Hindlimb muscle (tissue), 1 donor: ENCODE measurements around the gene THADA. TPM values are rescaled to one million over a fixed set of nuclear protein-coding genes. Genes with fewer than 3 reads are reported as not detected.
"Not testable (repeated sequence)": the region's sequence is repeated elsewhere in the genome, so short reads cannot be mapped to it uniquely, and the experiment has no call there.

Experiments
- DNase-seq: peaks from one replicate; pipeline ENCODE4 v3.0.0-alpha.2; 2013
- polyA plus RNA-seq: library from polyadenylated mRNA; unstranded; fragments of 120-200 nt; gene quantifications from one replicate; pipeline ENCODE4 v1.2.1, GENCODE V29; 2013; ENCODE audit not compliant: insufficient read length

Gene THADA
- polyA plus RNA-seq, 1 donor: 22.3 TPM

DNA sequence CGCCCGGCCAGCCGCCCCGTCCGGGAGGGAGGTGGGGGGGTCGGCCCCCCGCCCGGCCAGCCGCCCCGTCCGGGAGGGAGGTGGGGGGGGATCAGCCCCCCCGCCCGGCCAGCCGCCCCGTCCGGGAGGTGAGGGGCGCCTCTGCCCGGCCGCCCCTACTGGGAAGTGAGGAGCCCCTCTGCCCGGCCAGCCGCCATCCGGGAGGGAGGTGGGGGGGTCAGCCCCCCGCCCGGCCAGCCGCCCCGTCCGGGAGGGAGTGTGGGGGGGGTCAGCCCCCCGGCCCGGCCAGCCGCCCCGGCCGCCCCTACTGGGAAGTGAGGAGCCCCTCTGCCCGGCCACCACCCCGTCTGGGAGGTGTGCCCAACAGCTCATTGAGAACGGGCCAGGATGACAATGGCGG, 298.1 kb downstream of the THADA start:
- not testable (repeated sequence) for DNase-seq

DNA sequence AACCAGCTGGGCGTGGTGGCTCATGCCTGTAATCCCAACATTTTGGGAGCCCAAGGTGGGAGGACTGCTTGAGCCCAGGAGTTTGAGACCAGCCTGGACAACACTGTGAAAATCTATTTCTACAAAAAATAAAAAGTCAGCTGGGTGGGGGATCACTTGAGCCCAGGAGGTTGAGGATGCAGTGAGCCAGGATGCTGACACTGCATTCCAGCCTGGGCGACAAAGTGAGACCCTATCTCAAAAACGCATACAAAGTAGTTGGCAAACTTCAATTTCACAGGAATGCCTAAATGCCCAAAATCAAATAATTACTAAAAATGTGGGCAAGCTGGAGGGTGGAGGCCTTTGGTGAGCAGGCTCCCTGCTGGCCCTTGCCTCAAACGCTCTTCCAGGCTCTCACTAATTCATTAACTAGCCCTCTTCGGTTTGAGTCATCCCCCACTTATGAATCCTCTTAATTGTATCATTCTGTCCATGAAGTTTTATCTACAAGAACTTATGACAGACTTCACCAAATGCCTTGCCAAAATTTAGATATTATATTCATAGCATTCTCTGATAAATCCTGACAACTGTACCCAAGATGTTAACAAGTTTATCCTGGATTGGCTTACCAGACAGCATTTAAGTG, 300.8 kb downstream of the THADA start:
- DNase-seq: no peak

DNA sequence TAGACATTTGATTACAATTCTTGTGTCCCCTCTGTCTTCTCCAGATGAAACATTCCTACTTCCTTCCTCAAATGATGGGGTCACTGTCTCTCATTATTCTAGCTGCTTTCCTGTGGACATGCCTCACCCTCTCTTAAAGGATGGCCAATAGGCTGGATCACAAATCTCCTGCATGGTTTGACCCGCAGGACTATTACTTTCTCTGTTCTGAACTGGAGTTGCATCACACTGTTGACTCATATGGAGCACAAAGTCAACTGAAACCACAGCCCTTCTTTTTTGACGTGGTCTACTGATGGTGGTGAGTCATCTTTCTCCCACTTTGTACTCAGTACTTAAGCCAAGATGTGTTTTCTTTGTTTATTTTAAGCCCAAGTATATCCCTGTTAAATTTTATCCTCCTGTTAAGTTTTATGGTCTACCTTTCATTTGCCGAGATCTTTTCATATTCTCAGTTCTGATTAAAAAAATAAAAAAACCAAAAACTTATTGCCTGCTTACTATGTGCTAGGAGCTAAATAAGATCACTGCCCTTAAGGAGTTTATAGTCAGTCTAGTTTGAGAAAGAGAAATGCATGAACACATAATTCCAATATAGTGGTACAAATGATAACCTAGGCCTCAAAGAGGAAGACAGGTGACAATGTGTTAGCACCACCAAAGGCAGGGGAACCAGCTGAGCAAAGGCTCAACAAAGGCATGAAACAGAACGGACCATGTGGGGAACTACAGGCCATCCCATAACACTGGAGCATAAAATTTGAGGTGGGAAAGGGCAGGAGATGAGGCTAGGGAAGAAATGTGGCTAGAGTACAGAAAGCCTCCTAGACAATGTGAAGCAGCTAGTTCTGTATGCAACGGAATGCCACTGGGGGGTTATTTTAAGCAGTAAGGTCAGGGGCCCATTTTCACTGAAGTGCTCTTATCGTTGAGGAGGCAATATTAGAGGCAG, 301.8 kb downstream of the THADA start:
- no peak for DNase-seq

DNA sequence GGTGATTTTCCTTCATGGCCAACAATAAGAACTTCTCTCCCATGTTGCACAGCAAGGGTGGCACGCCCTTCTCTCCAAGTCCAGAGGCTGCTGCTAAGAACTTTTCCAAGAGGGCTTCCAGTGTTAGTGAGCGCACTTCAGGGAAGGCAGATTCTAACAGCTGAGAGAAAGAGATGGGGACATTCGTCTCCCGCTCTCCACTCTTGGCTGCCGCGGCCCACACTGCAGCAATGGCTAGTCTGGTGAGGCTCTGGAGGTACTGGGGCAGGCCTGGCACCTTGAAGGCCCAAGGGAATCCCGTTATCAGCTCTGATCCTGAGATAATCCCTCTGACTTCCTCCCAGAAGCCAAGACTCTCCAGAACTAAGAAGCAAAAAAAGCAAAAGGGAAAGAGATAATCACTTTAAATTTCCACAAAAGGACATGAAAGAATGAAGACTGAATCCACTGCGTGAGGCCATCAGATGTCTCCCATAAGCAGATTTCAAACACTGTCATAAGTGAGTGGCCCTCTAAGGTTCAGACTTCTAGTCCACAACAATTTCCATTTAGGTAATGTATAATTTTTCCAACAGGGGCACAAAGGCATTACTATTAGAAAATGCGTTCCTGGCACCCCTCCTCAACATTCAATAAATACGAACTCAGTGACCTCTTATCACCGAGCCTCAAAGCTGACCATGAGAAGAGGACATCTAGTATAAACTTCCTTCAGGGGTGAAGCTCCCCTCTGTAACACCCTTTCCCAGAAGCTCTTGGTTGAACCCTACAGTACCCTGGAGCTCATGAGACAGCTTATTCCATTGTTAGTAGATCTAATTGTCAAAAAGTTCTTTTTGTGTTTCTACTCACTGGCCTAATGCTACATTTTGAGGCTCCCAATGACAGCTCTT, 302.7 kb downstream of the THADA start:
- DNase-seq: no peak

DNA sequence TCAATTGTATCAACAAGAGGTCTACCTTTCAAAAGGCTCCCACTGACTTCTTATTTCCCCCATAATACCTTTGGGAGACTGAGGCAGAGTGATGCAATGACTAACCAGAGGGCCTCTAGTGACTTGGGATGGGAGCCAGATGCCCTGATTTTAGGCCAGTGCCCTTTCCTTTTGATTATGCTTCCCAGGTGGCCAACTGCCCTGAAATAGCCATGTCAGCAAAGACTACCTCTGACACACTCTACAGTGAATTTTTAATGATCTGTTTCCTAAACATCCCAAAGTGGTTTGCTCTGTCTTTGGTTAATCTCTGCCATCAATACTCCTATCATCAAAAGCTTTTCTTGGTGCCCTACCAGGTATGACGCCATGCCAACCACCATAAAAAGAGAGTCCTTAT, 303.5 kb downstream of the THADA start:
- no peak for DNase-seq

DNA sequence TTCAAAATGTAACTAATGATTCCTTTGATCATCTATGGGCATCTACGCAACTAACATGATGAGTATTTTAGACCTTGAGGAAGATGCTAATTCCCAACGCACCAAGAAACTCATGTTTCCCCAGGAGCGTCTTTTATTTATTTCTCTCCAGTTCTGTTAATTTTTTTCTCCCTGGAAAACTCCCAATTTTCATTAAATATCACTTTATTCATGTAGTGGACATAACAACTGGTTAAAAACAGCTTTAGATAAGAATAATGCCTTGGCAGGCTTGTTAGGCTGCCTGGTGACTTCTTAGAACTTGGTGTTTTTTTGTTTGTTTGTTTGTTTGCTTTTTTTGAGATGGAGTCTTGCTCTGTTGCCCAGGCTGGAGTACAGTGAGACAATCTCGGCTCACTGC, 306.5 kb downstream of the THADA start:
- no peak for DNase-seq

DNA sequence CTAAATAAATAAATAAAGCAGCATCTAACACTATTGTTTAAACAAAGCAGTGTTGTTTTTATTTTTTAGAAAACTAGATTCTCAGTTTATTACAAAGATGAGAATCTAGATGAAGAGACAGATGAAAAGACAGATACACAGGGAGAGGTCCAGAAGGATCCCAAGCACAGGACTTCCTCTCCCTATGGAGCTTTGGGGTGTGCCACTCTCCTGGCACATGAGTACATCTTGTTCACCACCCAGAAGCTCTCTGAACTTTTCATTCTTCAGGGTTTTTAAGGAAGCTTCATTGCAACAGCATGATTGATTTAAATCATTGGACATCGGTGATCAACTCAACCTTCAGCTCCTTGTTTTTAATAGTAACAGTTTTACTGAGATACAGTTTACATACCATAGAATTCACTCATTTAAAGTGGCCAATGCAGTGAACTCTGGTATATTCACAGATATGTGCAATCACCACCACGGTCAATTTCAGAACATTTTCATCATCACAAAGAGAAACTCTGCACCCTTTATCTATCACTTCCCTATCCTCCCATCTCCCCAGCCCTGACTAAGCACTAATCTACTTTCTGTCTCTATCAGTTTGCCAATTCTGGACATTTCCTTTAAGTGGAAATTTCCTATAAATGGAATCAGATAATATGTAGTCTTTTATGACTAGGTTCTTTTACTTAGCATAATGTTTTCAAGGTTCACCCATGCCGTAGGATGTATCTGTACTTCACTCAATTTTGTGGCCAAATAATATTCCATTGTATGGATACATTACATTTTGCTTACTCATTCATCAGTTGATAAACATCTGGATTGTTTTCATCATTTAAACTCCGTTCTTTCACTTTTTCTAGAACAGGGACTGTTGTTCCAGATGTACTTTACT, 307.2 kb downstream of the THADA start:
- no peak for DNase-seq

DNA sequence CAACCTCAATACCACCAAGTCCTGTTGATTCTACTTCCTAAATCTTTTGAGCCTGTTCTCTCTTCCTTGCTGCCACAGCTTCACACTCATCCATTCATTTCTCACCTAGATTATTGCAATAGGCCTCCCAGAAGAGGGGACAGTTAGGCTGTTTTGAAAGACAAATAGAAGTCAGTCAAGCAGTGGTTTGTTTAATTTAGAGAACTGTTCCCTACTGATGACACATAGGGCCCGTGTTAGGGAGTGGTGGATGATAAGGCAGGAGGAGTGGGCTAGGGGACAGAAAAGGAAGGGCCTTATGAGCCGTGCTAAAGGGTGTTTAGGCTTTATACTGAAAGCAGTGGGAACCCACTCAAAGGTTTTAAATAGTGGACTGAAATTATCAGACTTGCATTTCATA, 309.9 kb downstream of the THADA start:
- no peak for DNase-seq

DNA sequence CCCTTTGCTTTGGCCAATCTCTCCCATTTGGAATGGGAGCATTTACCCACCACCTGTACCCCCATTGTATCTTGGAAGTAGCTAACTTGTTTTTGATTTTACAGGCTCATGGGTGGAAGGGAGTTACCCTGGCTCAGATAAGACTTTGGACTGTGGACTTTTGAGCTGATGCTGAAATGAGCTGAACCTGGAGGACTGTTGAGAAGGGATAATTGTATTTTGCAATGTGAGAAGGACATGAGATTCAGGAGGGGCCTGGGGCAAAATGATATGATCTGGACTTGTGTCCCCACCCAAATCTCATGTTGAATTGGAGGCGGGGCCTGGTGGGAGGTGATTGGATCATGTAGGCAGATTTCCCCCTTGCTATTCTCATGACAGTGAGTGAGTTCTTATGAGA, 310.9 kb downstream of the THADA start:
- DNase-seq: no peak

DNA sequence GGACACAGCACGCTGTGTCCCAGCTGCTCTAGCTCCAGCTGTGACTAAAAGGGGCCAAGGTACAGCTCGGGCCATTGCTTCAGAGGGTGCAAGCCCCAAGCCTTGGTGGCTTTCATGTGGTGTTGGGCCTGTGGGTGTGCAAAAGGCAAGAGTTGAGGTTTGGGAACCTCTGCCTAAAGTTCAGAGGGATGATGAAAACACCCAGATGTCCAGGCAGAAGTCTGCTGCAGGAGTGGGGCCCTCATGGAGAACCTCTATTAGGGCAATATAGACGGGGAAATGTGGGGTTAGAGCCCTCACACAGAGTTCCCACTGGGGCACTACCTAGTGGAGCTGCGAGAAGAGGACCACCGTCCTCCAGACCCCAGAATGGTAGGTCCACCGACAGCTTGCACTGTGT, 311.5 kb downstream of the THADA start:
- not testable (repeated sequence) for DNase-seq

DNA sequence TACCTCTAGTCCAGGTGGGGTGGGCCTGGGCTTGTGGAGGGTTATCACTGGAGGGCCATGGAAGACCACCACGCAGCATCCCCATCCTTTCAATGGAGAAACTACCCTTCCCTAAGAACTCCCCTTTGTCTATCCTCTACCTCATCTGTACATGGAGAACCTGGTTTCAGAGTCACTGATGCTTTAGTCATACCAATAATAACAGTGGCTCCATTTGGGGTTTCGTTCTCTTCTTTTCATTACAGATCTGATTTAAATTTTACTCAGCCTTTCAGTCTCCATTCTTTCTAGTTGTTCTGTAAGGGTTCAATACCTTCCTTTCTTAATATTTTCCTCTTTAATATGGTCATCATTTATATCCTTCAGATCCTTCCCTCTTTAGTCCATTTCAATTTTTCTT, 314.8 kb downstream of the THADA start:
- no peak for DNase-seq

DNA sequence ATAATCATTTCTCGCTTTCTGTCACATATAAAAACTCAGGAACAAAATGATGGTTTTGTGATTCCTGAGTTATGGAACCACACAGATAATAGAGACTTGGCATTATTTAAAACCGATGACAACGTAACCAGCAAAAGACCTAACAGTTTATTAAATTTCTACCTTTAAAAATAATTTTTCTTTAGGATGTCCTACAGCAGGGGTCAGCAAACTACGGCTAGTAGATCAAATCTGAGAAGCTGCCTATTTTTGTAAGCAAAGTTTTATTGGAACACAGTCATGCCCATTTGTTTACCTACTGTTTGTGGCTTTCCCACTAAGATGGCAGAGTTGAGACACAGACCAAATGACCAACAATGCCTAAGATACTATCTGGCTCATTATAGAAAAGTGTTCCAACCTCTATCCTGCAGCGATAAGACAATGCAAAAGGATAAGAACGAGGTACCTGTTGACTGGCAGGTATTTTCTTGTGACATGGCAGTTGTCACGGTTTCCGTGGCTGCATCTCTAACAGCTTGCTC, 316.5 kb downstream of the THADA start:
- no peak for DNase-seq

DNA sequence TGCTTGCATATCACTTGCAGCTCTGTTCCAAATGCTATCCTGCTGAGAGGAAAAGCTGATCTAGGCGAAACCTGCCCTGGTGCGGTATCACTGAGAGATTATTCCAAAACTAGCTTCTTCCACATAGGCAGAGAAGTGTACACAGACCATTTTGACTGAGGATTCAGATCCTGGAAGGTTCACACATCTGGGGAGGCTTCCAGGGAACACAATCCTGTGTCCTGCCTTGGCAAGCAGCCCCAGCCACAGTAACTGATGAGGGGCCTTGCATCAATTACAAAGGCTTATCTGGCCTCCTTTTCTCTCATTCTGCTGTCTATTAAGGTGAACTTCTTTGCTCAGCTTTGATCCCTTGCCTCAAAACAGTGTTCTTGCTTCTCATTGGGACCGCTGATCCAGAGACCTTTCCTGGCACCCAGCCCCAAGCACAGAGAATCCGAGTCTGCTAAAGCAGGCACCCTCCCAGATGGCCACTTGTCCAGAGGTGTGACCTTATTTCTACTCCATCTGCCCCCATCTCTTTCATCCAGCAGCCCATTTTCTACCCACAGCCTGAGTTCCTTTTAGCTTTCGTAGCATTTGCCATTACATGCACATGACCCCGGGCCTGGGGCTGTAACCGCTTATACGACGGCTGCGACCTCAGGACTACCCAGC, 317.1 kb downstream of the THADA start:
- no peak for DNase-seq

DNA sequence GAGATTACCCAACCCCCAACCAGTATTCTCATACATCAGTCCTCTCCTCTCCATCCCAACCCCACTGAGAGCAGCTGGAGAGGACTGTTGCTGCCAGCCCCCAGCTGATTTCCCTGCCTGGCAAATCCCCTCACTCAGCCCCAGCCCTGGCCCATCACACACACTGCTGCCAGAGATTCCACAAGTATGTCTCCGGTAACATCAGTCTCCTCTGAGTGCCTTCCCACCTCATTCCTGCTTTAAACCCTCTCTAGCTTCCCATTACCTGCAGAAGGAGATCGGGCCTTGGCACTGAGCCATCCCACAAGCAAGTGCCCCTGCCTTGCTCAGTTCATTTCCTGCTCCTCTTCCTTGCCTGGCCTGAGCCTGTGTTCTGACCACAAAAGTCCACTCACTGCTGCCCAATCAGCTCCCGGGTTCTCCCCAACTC, 318.9 kb downstream of the THADA start:
- DNase-seq: no peak

DNA sequence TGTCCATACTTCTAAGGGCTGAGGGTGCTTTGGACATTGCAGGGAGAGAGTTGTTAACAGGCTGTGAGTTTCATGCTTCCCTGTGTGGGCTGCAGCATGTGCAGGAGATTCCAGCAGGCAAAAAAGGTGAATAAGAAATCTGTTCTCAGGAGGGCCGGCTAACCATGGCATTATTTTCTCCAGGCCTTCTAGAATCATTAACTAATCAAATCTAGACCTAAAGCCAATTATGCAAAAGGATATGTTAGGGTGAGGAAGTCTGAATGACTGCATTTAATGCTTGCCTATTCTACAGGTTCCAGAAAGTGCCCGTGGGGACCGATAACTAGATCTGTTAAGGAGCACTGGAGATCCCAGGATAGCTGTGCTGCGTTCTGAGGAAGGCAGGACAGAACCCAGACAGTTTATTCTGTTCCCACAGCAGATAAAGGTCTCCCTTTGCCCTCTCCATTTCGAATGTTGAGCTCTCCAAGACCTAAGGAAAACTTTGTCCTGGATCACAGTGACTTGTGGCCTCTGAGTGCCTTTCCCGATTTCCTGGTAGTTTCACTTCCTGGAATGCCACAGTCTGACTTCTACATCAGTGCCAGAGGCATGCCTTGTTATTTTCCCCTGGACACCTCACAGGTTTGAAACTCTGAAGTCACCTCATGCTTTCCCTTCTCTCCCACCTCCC, 319.4 kb downstream of the THADA start:
- DNase-seq: no peak

DNA sequence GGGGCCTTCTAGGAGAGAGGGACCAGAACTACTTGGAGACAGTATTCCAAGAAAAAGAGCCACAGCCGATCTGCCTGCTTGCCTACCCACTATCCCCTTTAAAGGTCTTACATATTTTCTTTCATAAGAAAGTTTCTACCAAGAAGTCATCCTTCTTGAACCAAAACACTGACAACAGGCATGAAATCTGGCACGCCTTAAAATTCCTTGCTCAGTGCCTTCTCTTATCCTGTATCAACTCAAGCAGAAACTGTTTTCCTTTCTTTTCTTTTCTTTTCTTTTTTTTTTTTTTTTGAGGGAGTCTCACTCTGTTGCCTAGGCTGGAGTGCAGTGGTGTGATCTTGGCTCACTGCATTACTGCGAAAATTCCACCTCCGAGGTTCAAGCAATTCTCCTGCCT, 321.1 kb downstream of the THADA start:
- DNase-seq: no peak

DNA sequence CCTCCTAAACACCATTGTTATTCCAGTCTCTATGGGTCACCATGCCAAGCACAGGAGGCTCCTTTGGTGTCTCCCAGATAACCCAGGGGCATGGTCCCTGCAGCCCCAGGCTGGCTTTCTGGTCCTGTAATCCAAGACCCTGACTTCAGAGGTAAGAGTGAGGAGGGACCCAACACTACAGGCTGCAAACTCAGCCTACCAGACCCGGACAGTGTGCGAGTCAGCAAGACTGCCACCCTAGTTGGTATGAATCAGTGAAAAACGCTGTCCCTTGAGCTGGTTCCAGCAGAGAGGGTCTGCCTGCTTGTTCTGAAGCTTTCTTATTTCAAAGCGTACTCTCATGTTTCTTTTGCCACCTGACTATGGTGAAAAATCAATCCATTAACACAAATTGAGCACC, 321.8 kb downstream of the THADA start:
- no peak for DNase-seq

DNA sequence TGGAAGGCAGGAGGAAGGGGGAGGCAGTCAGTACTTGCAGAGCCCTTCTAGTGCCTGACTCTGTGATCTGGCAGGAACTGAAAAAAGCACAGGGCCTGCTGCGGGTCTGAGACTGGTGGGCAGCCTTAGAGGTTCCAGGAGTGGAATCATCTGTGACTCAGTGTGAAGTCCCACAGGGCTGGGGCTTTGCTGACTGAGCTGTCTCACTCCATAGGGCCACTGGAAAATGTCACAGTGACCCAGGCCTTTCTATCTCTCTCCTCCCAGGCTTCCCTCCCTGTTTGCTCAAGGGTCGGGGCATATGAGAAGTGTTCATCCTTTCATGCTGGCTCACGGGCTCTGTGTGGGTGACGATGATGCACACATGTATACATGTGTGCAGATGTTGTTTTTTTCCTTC, 322.3 kb downstream of the THADA start:
- no peak for DNase-seq

DNA sequence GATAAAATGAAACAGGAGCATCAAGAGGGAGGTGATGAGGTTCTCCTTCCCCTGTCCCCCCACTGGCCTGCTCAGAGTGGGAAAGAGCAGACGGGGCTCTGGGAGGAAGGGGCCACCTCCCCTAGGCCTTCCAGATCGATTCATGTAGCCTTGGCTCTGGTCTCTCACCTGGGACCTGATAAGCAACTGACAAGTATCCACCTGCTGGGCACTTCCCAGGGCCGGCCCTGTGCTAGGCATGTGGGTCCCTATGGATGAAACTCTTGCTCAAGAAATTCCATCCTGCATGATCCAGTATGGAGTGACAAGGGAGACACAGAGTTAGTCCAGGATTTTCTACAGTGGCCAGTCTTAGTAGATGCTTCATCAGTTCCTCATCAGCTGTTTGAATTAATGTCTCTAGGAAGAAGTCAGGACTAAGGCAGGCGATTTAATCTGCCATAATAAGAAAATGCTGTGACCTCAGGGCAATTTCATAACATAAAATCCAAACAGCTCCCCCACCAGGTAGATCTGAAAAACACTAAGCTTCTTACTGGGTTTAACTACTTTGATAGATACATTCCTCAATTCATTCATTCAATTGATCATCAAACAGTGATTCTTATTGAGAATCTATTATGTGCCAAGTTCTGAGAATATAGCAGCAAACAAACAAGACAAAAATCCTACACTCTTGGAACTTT, 324.8 kb downstream of the THADA start:
- DNase-seq: no peak

DNA sequence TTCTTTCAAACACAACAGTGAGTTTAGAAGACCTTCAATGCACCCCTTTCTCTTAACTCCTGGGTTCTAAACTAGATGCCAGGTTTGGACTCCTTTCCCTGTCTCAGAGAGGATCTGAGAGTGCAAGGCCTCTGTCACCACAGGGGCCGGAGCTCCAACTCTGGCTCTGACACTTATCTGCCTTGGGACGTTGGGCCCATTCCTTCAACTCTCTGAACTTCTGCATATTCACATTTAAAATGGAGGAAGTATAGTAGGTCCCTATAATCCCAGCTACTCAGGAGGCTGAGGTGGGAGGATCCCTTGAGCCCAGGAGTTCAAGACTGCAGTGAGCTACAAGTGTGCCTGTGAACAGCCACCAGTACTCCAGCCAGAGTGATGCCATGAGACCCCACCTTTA, 325.4 kb downstream of the THADA start:
- no peak for DNase-seq
